Neural cell (in vitro differentiated cells): ENCODE measurements around the gene PAX3. TPM values are rescaled to one million over a fixed set of nuclear protein-coding genes. Genes with fewer than 3 reads are reported as not detected.

Experiments used
- H2AFZ ChIP-seq: fragments of 200-600, 300-800 bp; sonication (generic), shearing (Covaris generic); 2 replicates; pipeline ENCODE4 v1.6.0; 2014; ENCODE audit warnings: low read depth, mild to moderate bottlenecking, antibody characterized with exemption, low read length, moderate library complexity
- H3F3A ChIP-seq: fragments of 200-600 bp; shearing (Covaris generic); 2 replicates; pipeline ENCODE4 v1.6.1; 2016; ENCODE audit warnings: mild to moderate bottlenecking, moderate library complexity, mixed read lengths, antibody characterized with exemption, low read length; ENCODE audit not compliant: insufficient read depth, poor library complexity, severe bottlenecking
- H3K27ac ChIP-seq: fragments of 200-600, 300-800 bp; sonication (generic), shearing (Covaris generic); 2 replicates; pipeline ENCODE4 v1.5.1; 2014; ENCODE audit warnings: mild to moderate bottlenecking, low read length, moderate library complexity
- H3K27me3 ChIP-seq: fragments of 300-800, 200-600 bp; sonication (generic), shearing (Covaris generic); 2 replicates; pipeline ENCODE4 v1.6.0; 2014; ENCODE audit warnings: mild to moderate bottlenecking, low read depth, low read length, moderate library complexity; ENCODE audit not compliant: insufficient read depth
- H3K36me3 ChIP-seq: fragments of 300-800, 200-600 bp; sonication (generic), shearing (Covaris generic); 2 replicates; pipeline ENCODE4 v1.5.1; 2014; ENCODE audit warnings: mild to moderate bottlenecking, antibody characterized with exemption, low read length, moderate library complexity; ENCODE audit not compliant: insufficient read depth
- H3K4me2 ChIP-seq: fragments of 300-800, 200-600 bp; sonication (generic), shearing (Covaris generic); 2 replicates; pipeline ENCODE4 v1.6.0; 2014; ENCODE audit warnings: mild to moderate bottlenecking, low read length
- H3K4me3 ChIP-seq: fragments of 300-800, 200-600 bp; sonication (generic), shearing (Covaris generic); 2 replicates; pipeline ENCODE4 v1.5.1; 2014; ENCODE audit warnings: mild to moderate bottlenecking, low read length, moderate library complexity
- H3K79me2 ChIP-seq: fragments of 200-600 bp; shearing (Covaris generic); replicated peaks from 2 replicates; pipeline ENCODE4 v1.6.0; 2014; ENCODE audit warnings: mild to moderate bottlenecking, low read length, moderate library complexity; ENCODE audit not compliant: insufficient read depth
- H3K9ac ChIP-seq: fragments of 300-800, 200-600 bp; sonication (generic), shearing (Covaris generic); 2 replicates; pipeline ENCODE4 v1.6.1; 2016; ENCODE audit warnings: mild to moderate bottlenecking, low read length, mixed read lengths
- H3K9me2 ChIP-seq: fragments of 200-600 bp; shearing (Covaris generic); 2 replicates; pipeline ENCODE4 v1.6.1; 2016; ENCODE audit warnings: mild to moderate bottlenecking, low read length, mixed read lengths; ENCODE audit not compliant: insufficient read depth
- H3K9me3 ChIP-seq: fragments of 200-600, 300-800 bp; sonication (generic), shearing (Covaris generic); 2 replicates; pipeline ENCODE4 v1.6.1; 2016; ENCODE audit warnings: mild to moderate bottlenecking, mixed run types, low read length, moderate library complexity, mixed read lengths
- H4K20me1 ChIP-seq: fragments of 200-600 bp; shearing (Covaris generic); 2 replicates; pipeline ENCODE4 v1.6.1; 2016; ENCODE audit warnings: mild to moderate bottlenecking, mixed run types; ENCODE audit not compliant: insufficient read depth
- CTCF ChIP-seq: fragments of 450-650 bp; IDR thresholded peaks from 2 replicates; pipeline ENCODE4 v1.5.1; 2014; ENCODE audit warnings: antibody characterized with exemption, mild to moderate bottlenecking, moderate library complexity; ENCODE audit not compliant: poor library complexity, severe bottlenecking
- EP300 ChIP-seq: fragments of 450-650 bp; conservative IDR thresholded peaks from 2 replicates; pipeline ENCODE4 v1.6.1; 2014; ENCODE audit warnings: antibody characterized with exemption, mild to moderate bottlenecking, moderate library complexity; ENCODE audit not compliant: poor library complexity, severe bottlenecking
- EZH2 ChIP-seq: fragments of 200-600, 300-800 bp; shearing (Covaris generic), sonication (generic); IDR thresholded peaks from 2 replicates; pipeline ENCODE4 v1.6.1; 2014; ENCODE audit warnings: antibody characterized with exemption, low read length, borderline replicate concordance, mild to moderate bottlenecking; ENCODE audit not compliant: insufficient read depth, poor library complexity, severe bottlenecking
- MXI1 ChIP-seq: fragments of 450-650 bp; conservative IDR thresholded peaks from 2 replicates; pipeline ENCODE4 v1.6.1; 2014; ENCODE audit warnings: antibody characterized with exemption, mild to moderate bottlenecking; ENCODE audit not compliant: poor library complexity, severe bottlenecking
- POLR2AphosphoS5 ChIP-seq: IDR thresholded peaks from 2 replicates; pipeline ENCODE4 v1.6.1; 2012
- RAD21 ChIP-seq: fragments of 450-650 bp; conservative IDR thresholded peaks from 2 replicates; pipeline ENCODE4 v1.6.1; 2014; ENCODE audit warnings: antibody characterized with exemption, mild to moderate bottlenecking, moderate library complexity
- REST ChIP-seq: IDR thresholded peaks from 2 replicates; pipeline ENCODE4 v1.6.1; 2012; ENCODE audit warnings: borderline replicate concordance
- SMC3 ChIP-seq: fragments of 450-650 bp; conservative IDR thresholded peaks from 2 replicates; pipeline ENCODE4 v1.6.1; 2014; ENCODE audit warnings: antibody characterized with exemption, mild to moderate bottlenecking, moderate library complexity; ENCODE audit not compliant: poor library complexity
- TAF1 ChIP-seq: IDR thresholded peaks from 2 replicates; pipeline ENCODE4 v1.6.1; 2012; ENCODE audit warnings: low read depth
- polyA plus RNA-seq: library from polyadenylated mRNA; depleted of rRNA; stranded (reverse); fragments of >200 nt; gene quantifications from 2 replicates; pipeline ENCODE4 v1.2.3, GENCODE V29; 2014

PAX3 gene
- polyA plus RNA-seq, 1 donor from 2014 or later, result not detected

- no peak for TF ChIP-seq CTCF
Measured at GRCh38 chr2:222281506-222281905, 17.3 kb downstream of the PAX3 start (continued).

- Histone ChIP-seq H3K9me2 (no peaks in the 10 kb centered on the region), H3K79me2 (no peaks in the 10 kb centered on the region), H3K9ac (no peak overlapping the region)
Measured at GRCh38 chr2:222280795-222281194, 18.0 kb downstream of the PAX3 start.

GRCh38 chr2:222272446-222273015 lies 26.3 kb downstream of the PAX3 start:
- Histone ChIP-seq H3K9ac (no peak overlapping the region), H3K27ac (no peak overlapping the region), H3K4me2 (no peak overlapping the region), H3F3A (no peaks in the 10 kb centered on the region), H3K27me3 (peaks cover 98% of the 10 kb centered on the region), H3K36me3 (no peaks in the 10 kb centered on the region), H2AFZ (no peak overlapping the region), H3K79me2 (no peaks in the 10 kb centered on the region), H3K9me3 (no peaks in the 10 kb centered on the region), H3K9me2 (no peaks in the 10 kb centered on the region), H4K20me1 (no peaks in the 10 kb centered on the region), H3K4me3 (no peak overlapping the region)
- TF ChIP-seq REST, result no peak
- no peak for TF ChIP-seq SMC3
- no peak for TF ChIP-seq POLR2AphosphoS5
- no peak for TF ChIP-seq CTCF
- TF ChIP-seq EP300, result no peak
- no peak for TF ChIP-seq EZH2
- no peak for TF ChIP-seq TAF1
- TF ChIP-seq RAD21, result no peak
- TF ChIP-seq MXI1, result no peak

More at GRCh38 chr2:222280795-222281194, 18.0 kb downstream of the PAX3 start:
- no peak overlapping the region for H3K4me3 ChIP-seq
- no peaks in the 10 kb centered on the region for H3F3A ChIP-seq
- no peak overlapping the region for H3K27ac ChIP-seq
- no peak overlapping the region for H2AFZ ChIP-seq
- H3K36me3 ChIP-seq, result no peaks in the 10 kb centered on the region
- no peak for TF ChIP-seq EP300
- TF ChIP-seq RAD21, result no peak
- TF ChIP-seq MXI1, result no peak
- no peak for TF ChIP-seq POLR2AphosphoS5
- H3K4me2 ChIP-seq, result no peak overlapping the region
- peaks cover 84% of the 10 kb centered on the region for H3K27me3 ChIP-seq
- no peaks in the 10 kb centered on the region for H3K9me3 ChIP-seq
- H4K20me1 ChIP-seq, result no peaks in the 10 kb centered on the region
